ENCODE measurements around the gene RIT1. TPM values are rescaled to one million over a fixed set of nuclear protein-coding genes. Genes with fewer than 3 reads are reported as not detected.

RIT1 gene
- total RNA-seq, 1 donor from 2014 or later, result 35.9 TPM

DNA sequence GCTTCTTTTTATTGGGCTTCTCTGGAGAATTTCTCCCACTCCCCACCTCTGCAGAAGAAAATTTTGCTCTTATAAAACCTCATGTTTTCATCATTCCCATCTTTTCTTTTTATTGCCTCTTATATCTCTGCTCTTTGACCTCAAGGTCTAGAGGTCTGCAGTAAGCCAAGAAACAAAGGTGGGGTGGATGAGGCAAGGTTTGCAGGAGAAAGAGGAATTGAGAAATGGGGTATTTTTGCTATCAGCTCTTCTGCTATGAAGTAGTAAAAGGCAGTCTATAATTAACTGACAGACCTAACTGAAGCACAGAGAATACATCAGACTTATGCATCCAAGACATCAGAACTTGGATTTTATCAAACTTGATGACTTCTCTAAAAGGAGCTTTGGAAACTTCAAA is 28.9 kb downstream of the RIT1 start:
- Mint-ChIP-seq H3K4me1 (ENCODE audit: low read depth, unreplicated experiment) (peaks cover 4% of the 10 kb centered on the region), H3K36me3 (ENCODE audit: unreplicated experiment) (peaks cover 5% of the 10 kb centered on the region), H3K9me3 (ENCODE audit: unreplicated experiment) (peaks cover 15% of the 10 kb centered on the region), H3K27ac (ENCODE audit: unreplicated experiment) (no peak overlapping the region), H3K27me3 (ENCODE audit: unreplicated experiment) (peaks cover 8% of the 10 kb centered on the region), H3K4me3 (ENCODE audit: unreplicated experiment) (no peak overlapping the region)
- no peak for DNase-seq
- TF ChIP-seq, protein P1, sequence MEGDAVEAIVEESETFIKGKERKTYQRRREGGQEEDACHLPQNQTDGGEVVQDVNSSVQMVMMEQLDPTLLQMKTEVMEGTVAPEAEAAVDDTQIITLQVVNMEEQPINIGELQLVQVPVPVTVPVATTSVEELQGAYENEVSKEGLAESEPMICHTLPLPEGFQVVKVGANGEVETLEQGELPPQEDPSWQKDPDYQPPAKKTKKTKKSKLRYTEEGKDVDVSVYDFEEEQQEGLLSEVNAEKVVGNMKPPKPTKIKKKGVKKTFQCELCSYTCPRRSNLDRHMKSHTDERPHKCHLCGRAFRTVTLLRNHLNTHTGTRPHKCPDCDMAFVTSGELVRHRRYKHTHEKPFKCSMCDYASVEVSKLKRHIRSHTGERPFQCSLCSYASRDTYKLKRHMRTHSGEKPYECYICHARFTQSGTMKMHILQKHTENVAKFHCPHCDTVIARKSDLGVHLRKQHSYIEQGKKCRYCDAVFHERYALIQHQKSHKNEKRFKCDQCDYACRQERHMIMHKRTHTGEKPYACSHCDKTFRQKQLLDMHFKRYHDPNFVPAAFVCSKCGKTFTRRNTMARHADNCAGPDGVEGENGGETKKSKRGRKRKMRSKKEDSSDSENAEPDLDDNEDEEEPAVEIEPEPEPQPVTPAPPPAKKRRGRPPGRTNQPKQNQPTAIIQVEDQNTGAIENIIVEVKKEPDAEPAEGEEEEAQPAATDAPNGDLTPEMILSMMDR (IDR thresholded peaks at IDR 0.05; ENCODE audit: partially characterized antibody, unreplicated experiment), result no peak

DNA sequence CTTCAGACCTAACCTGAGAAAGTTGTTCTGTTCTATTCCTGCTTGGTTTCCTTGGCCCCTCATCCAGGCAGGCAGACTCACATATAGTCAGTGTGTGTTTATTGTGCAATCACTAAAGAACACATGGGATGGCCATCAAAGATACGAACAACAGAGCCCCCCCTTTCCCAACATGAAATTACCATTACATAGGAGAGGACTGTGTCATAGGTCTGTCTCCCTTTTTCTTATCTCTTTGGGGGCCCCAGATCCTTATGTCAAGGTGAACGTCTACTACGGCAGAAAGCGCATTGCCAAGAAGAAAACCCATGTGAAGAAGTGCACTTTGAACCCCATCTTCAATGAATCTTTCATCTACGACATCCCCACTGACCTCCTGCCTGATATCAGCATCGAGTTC is 30.2 kb downstream of the RIT1 start:
- DNase-seq, result no peak

DNA sequence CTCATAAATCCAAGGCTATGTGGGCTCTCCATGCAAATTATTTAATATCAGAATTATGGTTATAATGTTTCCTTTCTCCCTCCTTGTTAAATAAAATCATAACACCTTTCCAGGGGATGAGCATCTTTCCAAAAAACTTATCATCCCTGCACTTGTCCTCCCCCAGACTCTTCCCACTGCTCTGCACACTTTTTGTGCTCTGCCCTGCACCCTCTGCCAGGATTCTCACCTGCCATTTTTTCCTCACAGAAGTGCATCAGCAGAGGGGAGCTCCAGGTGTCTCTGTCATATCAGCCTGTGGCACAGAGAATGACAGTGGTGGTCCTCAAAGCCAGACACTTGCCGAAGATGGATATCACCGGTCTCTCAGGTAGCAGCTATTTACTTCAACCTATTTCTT is 30.9 kb downstream of the RIT1 start:
- peaks cover 9% of the 10 kb centered on the region for H3K36me3 Mint-ChIP-seq (ENCODE audit: unreplicated experiment)
- TF ChIP-seq, protein P1 (IDR thresholded peaks at IDR 0.05; ENCODE audit: partially characterized antibody, unreplicated experiment), result no peak
- DNase-seq, result no peak
- H3K4me1 Mint-ChIP-seq (ENCODE audit: low read depth, unreplicated experiment), result peaks cover 6% of the 10 kb centered on the region
- H3K4me3 Mint-ChIP-seq (ENCODE audit: unreplicated experiment), result no peak overlapping the region
- H3K27me3 Mint-ChIP-seq (ENCODE audit: unreplicated experiment), result peaks cover 8% of the 10 kb centered on the region
- H3K9me3 Mint-ChIP-seq (ENCODE audit: unreplicated experiment), result peaks cover 15% of the 10 kb centered on the region
- no peak overlapping the region for H3K27ac Mint-ChIP-seq (ENCODE audit: unreplicated experiment)

More for the DNA sequence above, 30.2 kb downstream of the RIT1 start:
- TF ChIP-seq, protein P1 (IDR thresholded peaks at IDR 0.05; ENCODE audit: partially characterized antibody, unreplicated experiment), result no peak
- H3K27ac Mint-ChIP-seq (ENCODE audit: unreplicated experiment), result no peak overlapping the region
- peaks cover 9% of the 10 kb centered on the region for H3K36me3 Mint-ChIP-seq (ENCODE audit: unreplicated experiment)
- H3K4me1 Mint-ChIP-seq (ENCODE audit: low read depth, unreplicated experiment), result peaks cover 6% of the 10 kb centered on the region
- H3K27me3 Mint-ChIP-seq (ENCODE audit: unreplicated experiment), result peaks cover 8% of the 10 kb centered on the region
- H3K9me3 Mint-ChIP-seq (ENCODE audit: unreplicated experiment), result peaks cover 15% of the 10 kb centered on the region
- H3K4me3 Mint-ChIP-seq (ENCODE audit: unreplicated experiment), result no peak overlapping the region

DNA sequence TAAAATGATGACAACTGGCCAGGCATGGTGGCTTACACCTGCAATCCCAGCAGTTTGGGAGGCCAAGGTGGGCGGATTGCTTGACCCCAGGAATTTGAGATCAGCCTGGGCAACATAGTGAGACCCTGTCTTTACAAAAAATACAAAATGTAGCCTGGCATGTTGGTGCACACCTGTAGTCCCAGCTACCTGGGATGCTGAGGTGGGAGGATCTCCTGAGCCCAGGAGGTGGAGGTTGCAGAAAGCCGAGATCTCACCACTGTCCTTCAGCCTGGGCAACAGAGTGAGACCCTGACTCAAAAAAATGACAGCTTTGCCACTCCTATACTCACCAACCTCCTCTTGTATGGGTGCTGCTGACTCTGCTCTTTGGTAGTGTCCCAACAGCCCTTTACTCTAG is 33.2 kb downstream of the RIT1 start:
- Mint-ChIP-seq H3K9me3 (ENCODE audit: unreplicated experiment) (peaks cover 12% of the 10 kb centered on the region), H3K27me3 (ENCODE audit: unreplicated experiment) (peaks cover 8% of the 10 kb centered on the region), H3K36me3 (ENCODE audit: unreplicated experiment) (peaks cover 9% of the 10 kb centered on the region), H3K4me1 (ENCODE audit: low read depth, unreplicated experiment) (peaks cover 6% of the 10 kb centered on the region), H3K4me3 (ENCODE audit: unreplicated experiment) (no peak overlapping the region), H3K27ac (ENCODE audit: unreplicated experiment) (no peak overlapping the region)
- DNase-seq, result no peak
- TF ChIP-seq, protein P1 (IDR thresholded peaks at IDR 0.05; ENCODE audit: partially characterized antibody, unreplicated experiment), result no peak

DNA sequence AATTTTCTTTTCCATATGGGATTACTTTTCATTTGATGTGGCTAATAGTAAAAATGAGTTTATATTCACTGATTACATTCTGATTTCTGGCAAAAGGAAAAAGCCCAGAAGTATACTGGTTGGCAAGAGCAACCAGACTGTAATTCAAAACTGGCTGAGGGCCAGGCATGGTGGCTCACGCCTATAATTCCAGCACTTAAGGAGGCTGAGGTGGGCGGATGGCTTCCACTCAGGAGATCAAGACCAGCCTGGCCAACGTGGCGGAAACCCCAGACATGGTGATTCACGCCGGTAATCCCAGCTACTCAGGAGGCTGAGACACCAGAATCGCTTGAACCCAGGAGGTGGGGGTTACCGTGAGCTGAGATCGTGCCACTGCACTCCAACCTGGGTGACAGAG is 37.3 kb downstream of the RIT1 start:
- Mint-ChIP-seq H3K36me3 (ENCODE audit: unreplicated experiment) (peaks cover 7% of the 10 kb centered on the region), H3K9me3 (ENCODE audit: unreplicated experiment) (peaks cover 8% of the 10 kb centered on the region), H3K27ac (ENCODE audit: unreplicated experiment) (no peak overlapping the region), H3K4me3 (ENCODE audit: unreplicated experiment) (no peak overlapping the region), H3K4me1 (ENCODE audit: low read depth, unreplicated experiment) (peaks cover 23% of the 10 kb centered on the region), H3K27me3 (ENCODE audit: unreplicated experiment) (peaks cover 6% of the 10 kb centered on the region)
- no peak for DNase-seq
- TF ChIP-seq, protein P1 (IDR thresholded peaks at IDR 0.05; ENCODE audit: partially characterized antibody, unreplicated experiment), result no peak

Data from glutamatergic neuron (in vitro differentiated cells).